ENCODE data around the gene NFKB1. TPM values are rescaled to one million over a fixed set of nuclear protein-coding genes. Genes with fewer than 3 reads are reported as not detected.
A peak's percentile ranks its signal among the peaks of the same experiment; 100 is the strongest.

The NFKB1 gene
- total RNA-seq, 1 donor from 2014 or later: 19.0 TPM

DNA sequence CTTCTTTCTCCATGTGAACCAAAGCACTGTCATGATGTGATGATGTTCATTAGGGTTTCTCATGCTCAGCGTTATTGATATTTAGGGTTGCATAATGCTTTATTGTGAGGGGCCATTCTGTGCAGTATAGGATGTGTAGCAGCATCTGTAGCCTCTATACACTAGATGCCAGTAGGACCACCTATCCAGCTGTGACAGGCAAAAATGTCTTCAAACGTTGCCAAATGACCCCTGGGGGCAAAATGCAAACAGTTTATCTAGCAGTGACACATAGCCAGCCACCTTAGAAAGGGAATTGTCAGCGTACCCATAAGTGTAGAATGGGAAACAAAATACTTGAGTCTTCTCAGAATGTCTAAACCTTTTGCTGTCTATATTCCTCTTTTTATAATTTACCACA, 18.8 kb downstream of the NFKB1 start:
- Histone ChIP-seq H3K4me3 (ENCODE audit: low read depth, low read length) (no peak overlapping the region), H3K27me3 (ENCODE audit: control insufficient read depth, insufficient read depth, low read length) (no peaks in the 10 kb centered on the region), H3K36me3 (ENCODE audit: control insufficient read depth, insufficient read depth, low read length) (peaks cover 3% of the 10 kb centered on the region)
- DNase-seq (ENCODE audit: low read depth) (no peak), FAIRE-seq (no peak)
- TF ChIP-seq, protein P1, sequence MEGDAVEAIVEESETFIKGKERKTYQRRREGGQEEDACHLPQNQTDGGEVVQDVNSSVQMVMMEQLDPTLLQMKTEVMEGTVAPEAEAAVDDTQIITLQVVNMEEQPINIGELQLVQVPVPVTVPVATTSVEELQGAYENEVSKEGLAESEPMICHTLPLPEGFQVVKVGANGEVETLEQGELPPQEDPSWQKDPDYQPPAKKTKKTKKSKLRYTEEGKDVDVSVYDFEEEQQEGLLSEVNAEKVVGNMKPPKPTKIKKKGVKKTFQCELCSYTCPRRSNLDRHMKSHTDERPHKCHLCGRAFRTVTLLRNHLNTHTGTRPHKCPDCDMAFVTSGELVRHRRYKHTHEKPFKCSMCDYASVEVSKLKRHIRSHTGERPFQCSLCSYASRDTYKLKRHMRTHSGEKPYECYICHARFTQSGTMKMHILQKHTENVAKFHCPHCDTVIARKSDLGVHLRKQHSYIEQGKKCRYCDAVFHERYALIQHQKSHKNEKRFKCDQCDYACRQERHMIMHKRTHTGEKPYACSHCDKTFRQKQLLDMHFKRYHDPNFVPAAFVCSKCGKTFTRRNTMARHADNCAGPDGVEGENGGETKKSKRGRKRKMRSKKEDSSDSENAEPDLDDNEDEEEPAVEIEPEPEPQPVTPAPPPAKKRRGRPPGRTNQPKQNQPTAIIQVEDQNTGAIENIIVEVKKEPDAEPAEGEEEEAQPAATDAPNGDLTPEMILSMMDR (IDR thresholded peaks at IDR 0.05; ENCODE audit: insufficient read depth, low read length, severe bottlenecking): no peak

DNA sequence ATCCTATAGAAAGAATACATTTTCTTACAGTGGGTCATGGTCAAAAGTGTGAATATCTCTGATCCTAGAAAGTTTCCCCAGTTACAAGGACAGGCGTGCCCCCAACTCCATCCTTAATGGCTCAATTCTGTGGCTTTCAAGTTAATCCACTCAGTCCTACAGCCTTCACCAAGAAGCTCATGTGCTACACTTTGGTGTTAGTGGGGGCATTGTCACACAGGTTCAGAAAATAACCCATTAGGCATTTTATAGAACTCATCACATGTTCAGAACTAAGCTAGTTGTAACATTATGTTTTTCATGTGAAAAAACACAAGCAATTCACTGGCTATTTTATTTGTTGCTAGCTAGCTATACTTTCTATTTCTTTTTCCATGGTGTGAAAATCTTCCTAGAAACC, 20.4 kb downstream of the NFKB1 start:
- DNase-seq (ENCODE audit: low read depth) (no peak), FAIRE-seq (no peak)
- no peak overlapping the region for H3K4me3 ChIP-seq (ENCODE audit: low read depth, low read length)
- TF ChIP-seq, protein P1 (IDR thresholded peaks at IDR 0.05; ENCODE audit: insufficient read depth, low read length, severe bottlenecking): no peak
- no peaks in the 10 kb centered on the region for H3K27me3 ChIP-seq (ENCODE audit: control insufficient read depth, insufficient read depth, low read length)
- peaks cover 5% of the 10 kb centered on the region for H3K36me3 ChIP-seq (ENCODE audit: control insufficient read depth, insufficient read depth, low read length)

DNA sequence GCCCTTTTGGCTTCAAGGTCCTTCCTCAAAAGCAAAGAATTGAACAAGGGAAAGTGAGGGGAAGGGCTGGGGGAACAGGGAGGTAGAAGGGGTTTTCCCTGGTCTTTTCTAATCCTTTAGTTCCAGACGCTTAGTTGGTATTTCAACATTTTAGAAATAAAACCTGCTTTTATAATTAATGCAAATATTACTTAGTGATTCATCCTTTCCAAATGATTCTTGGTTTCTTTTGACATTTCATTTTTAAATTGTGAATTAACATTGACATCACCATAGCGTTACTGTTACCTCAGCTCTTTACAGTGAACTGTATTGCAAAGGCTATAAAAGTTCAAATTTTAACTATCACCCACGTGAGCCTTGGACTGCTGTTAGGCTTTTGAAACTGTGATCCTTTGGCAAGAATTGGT, 20.9 kb downstream of the NFKB1 start:
- Histone ChIP-seq H3K36me3 (ENCODE audit: control insufficient read depth, insufficient read depth, low read length) (peaks cover 5% of the 10 kb centered on the region), H3K27me3 (ENCODE audit: control insufficient read depth, insufficient read depth, low read length) (no peaks in the 10 kb centered on the region), H3K4me3 (ENCODE audit: low read depth, low read length) (no peak overlapping the region)
- FAIRE-seq: no peak
- TF ChIP-seq, protein P1 (IDR thresholded peaks at IDR 0.05; ENCODE audit: insufficient read depth, low read length, severe bottlenecking): no peak
- DNase-seq (ENCODE audit: low read depth): no peak

DNA sequence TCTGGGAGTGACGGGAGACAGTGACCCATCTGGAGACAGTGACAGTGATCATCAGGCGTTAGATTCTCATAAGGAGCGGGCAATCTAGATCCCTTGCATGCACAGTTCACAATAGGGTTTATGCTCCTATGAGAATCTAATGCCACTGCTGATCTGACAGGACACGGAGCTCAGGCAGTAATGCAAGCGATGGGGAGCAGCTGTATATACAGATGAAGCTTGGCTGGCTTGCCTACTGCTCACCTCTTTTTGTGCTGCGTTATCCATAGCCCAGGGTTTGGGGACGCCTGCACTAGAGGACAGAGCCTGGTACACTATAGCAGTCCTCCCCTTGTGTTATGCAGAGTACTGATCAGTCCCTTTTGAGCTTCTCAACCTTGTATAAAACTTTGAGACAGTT, 23.5 kb downstream of the NFKB1 start:
- Histone ChIP-seq H3K27me3 (ENCODE audit: control insufficient read depth, insufficient read depth, low read length) (no peaks in the 10 kb centered on the region), H3K36me3 (ENCODE audit: control insufficient read depth, insufficient read depth, low read length) (peaks cover 6% of the 10 kb centered on the region), H3K4me3 (ENCODE audit: low read depth, low read length) (no peak overlapping the region)
- DNase-seq (ENCODE audit: low read depth) (no peak), FAIRE-seq (no peak)
- TF ChIP-seq, protein P1 (IDR thresholded peaks at IDR 0.05; ENCODE audit: insufficient read depth, low read length, severe bottlenecking): no peak

DNA sequence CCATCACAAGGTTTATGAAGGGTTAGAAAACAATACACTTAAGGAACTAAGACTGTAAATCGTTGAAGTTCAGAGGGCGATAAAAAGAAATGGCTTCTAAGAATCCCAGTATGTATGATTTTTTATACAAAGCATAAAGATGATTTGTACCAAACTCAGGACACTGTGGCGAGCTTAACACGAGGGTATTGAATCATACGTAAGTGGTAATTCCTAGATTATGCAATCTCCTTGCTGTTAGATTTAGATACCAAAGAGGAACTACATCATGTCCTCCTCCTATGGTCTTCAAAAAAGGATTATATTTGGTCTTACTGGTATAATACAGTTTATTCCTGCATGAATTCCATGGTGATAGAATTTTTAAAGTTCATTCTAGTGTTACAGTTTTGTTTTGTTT, 23.9 kb downstream of the NFKB1 start:
- no peak for FAIRE-seq

DNA sequence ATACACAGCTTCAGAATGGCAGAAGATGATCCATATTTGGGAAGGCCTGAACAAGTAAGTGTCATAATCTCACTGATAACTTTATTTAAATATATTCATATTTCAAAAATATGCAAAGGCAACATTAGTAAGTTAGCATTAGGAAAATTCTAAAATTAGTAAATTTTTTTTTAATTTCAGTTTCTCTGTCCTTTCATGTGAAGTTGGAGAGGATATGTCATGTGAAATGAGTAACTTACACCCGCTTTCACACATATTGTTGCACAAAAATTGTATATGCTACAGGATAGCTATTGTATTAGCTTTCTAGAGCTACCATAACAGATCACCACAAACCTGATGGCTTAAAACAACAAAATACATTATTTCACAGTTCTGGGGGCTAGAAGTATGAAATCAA, 24.3 kb downstream of the NFKB1 start:
- FAIRE-seq (no peak), DNase-seq (ENCODE audit: low read depth) (no peak)
- H3K27me3 ChIP-seq (ENCODE audit: control insufficient read depth, insufficient read depth, low read length): no peaks in the 10 kb centered on the region
- peaks cover 6% of the 10 kb centered on the region for H3K36me3 ChIP-seq (ENCODE audit: control insufficient read depth, insufficient read depth, low read length)
- H3K4me3 ChIP-seq (ENCODE audit: low read depth, low read length): no peak overlapping the region
- TF ChIP-seq, protein P1 (IDR thresholded peaks at IDR 0.05; ENCODE audit: insufficient read depth, low read length, severe bottlenecking): no peak

More for the DNA sequence above, 23.9 kb downstream of the NFKB1 start:
- DNase-seq (ENCODE audit: low read depth): peak; percentile 59
- TF ChIP-seq, protein P1 (IDR thresholded peaks at IDR 0.05; ENCODE audit: insufficient read depth, low read length, severe bottlenecking): no peak
- peaks cover 6% of the 10 kb centered on the region for H3K36me3 ChIP-seq (ENCODE audit: control insufficient read depth, insufficient read depth, low read length)
- H3K27me3 ChIP-seq (ENCODE audit: control insufficient read depth, insufficient read depth, low read length): no peaks in the 10 kb centered on the region
- H3K4me3 ChIP-seq (ENCODE audit: low read depth, low read length): no peak overlapping the region

Data from bronchial epithelial cell (primary cell).